Kidney (tissue), 14 donors: ENCODE data around the gene MIPEP. TPM values are rescaled to one million over a fixed set of nuclear protein-coding genes. Genes with fewer than 3 reads are reported as not detected.

ENCODE experiments used
- DNase-seq, 5 donors: peaks; one replicate each; pipeline ENCODE4 v3.0.0-alpha.2; 2013 to 2020
- FAIRE-seq: peaks from 2 replicates; lab custom pipeline; 2012; peaks lifted over from hg19 to GRCh38; lab: Jason Lieb, UNC
- H3K27ac ChIP-seq, 2 donors: one replicate each; pipeline ENCODE4 v1.7.0; 2013; ENCODE audit warnings: low read depth in 2 of 2, low read length in 2 of 2, inconsistent platforms in 1 of 2
- H3K27me3 ChIP-seq: one replicate; pipeline ENCODE4 v1.7.1; 2013; ENCODE audit warnings: low read length, inconsistent platforms; ENCODE audit not compliant: control insufficient read depth, insufficient read depth
- H3K36me3 ChIP-seq, 3 donors: one replicate each; pipeline versions ENCODE4 v1.7.0 to v1.7.1; 2013; ENCODE audit warnings: low read length in 3 of 3, control low read depth in 1 of 3, inconsistent platforms in 1 of 3; ENCODE audit not compliant: insufficient read depth in 3 of 3, control insufficient read depth in 2 of 3
- H3K4me1 ChIP-seq, 3 donors: one replicate each; pipeline versions ENCODE4 v1.7.0 to v1.7.1; 2013; ENCODE audit warnings: low read length in 3 of 3, inconsistent platforms in 1 of 3, low read depth in 1 of 3; ENCODE audit not compliant: control insufficient read depth in 2 of 3, insufficient read depth in 2 of 3
- H3K4me3 ChIP-seq, 3 donors: one replicate each; pipeline versions ENCODE4 v1.7.0 to v1.8.1; 2013; ENCODE audit warnings: low read length in 3 of 3, control low read depth in 1 of 3, inconsistent platforms in 1 of 3
- H3K9ac ChIP-seq, 3 donors: one replicate each; pipeline versions ENCODE4 v1.7.0 to v1.7.1; 2013; ENCODE audit warnings: low read length in 3 of 3, control low read depth in 1 of 3, inconsistent platforms in 1 of 3
- H3K9me3 ChIP-seq, 3 donors: one replicate each; pipeline versions ENCODE4 v1.7.0 to v1.7.1; 2013; ENCODE audit warnings: low read length in 3 of 3, control low read depth in 1 of 3, inconsistent platforms in 1 of 3; ENCODE audit not compliant: control insufficient read depth in 2 of 3, insufficient read depth in 1 of 3
- intact Hi-C: fragments of 100-400 bp; cut with DNase I; formaldehyde crosslinking; loops from one replicate; pipeline ENCODE4 v1.11.1; 2022
- polyA plus RNA-seq: library from polyadenylated mRNA; stranded (reverse); fragments of 350-450 nt; fragmentation: Illumina TruSeq; extraction: RNeasy Lipid Tissue Mini Kit (QIAGEN cat#74804); gene quantifications from one replicate; pipeline ENCODE4 v1.2.3, GENCODE V29; 2014; ENCODE audit warnings: low read depth, low replicate concordance; ENCODE audit not compliant: insufficient read depth
- total RNA-seq: library from RNA; stranded (reverse); fragmentation: NEBNext Ultra II Directional; extraction: Animal tissue kit (Norgen Biotek cat#: 25700); gene quantifications from one replicate; pipeline ENCODE4 v1.2.1, GENCODE V29; 2021
- TF ChIP-seq, protein P1 (sequence below): IDR thresholded peaks from 3 replicates; pipeline ENCODE4 v1.5.1; 2012; ENCODE audit warnings: mild to moderate bottlenecking, moderate library complexity, borderline replicate concordance; ENCODE audit not compliant: insufficient read depth; ENCODE audit errors: extremely low read depth
- donor health status: control.
- donor health status: control.
- donor health status: control.
- donor health status: control.
- donor health status: control.
- donor health status: DM: yes; HTN: yes; CAD: no.
- donor health status: Normal renal cell carcinoma (clear cell type).

Gene MIPEP
- total and polyA plus RNA-seq, 2 donors from 2014 or later, result 29.1 to 46.8 TPM

DNA sequence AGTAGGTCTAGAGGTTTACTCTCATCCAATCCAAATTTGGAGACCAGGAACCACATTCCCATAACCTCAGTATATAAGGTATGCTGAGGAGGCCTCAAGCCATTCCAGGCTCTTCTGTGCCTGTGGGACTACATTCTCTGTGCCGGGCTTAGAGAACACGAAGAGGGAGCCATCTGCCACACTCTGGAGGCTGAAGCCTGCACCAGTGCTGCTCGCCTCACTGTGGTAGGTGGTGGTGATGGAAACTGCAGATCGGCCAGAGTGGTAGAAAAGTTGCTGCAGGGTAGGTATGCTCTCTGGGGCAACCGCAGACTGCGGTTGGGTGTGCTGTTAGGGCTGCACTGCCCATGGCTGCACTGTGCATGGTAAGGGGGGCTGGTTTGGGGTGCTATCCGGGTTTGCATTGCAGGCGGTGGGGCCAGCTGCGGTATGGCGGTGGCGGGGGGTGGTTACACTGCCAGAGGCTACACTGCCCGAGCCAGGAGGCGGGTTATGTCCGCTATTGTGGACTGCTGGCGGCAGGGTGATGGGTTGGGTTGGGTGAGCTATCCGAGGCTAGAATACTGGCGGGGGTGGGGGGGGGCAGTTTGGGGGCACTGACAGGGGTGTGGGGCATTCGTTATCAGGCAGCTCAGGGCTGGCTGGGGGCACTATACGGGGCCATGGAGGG lies 174.0 kb downstream of the MIPEP start:
- intact Hi-C loops, result no loop called here
- no peak for DNase-seq

DNA sequence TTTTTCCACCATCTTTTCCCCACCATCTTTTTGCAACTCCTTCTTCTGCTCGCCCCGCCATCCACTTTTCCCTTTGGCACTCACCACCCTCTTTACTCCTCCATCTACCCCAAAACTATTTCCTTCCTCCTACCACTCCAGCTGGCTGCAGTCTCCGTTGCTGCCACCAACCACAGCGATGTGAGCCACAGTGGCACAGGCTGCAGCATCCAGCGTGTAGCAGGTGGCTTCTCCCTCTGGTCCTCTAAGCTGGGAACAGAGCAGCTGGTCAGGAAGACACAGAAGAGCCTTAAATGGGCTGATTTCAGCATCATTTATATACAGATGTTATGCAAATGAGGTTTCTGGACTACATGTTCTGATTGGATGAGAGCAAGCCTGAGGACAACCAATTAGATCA lies 174.5 kb downstream of the MIPEP start:
- Histone ChIP-seq H3K36me3 (no peaks in the 10 kb centered on the region), H3K27me3 (no peaks in the 10 kb centered on the region), H3K9me3 (peaks cover 0 to 2% (median 0%) of the 10 kb centered on the region in 3 donors), H3K4me1 (no peaks in the 10 kb centered on the region), H3K9ac (no peak overlapping the region), H3K4me3 (no peak overlapping the region), H3K27ac (no peak overlapping the region)
- no peak for FAIRE-seq
- DNase-seq, result no peak
- intact Hi-C loops, result no loop called here
- TF ChIP-seq, protein P1, sequence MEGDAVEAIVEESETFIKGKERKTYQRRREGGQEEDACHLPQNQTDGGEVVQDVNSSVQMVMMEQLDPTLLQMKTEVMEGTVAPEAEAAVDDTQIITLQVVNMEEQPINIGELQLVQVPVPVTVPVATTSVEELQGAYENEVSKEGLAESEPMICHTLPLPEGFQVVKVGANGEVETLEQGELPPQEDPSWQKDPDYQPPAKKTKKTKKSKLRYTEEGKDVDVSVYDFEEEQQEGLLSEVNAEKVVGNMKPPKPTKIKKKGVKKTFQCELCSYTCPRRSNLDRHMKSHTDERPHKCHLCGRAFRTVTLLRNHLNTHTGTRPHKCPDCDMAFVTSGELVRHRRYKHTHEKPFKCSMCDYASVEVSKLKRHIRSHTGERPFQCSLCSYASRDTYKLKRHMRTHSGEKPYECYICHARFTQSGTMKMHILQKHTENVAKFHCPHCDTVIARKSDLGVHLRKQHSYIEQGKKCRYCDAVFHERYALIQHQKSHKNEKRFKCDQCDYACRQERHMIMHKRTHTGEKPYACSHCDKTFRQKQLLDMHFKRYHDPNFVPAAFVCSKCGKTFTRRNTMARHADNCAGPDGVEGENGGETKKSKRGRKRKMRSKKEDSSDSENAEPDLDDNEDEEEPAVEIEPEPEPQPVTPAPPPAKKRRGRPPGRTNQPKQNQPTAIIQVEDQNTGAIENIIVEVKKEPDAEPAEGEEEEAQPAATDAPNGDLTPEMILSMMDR, result no peak

More for the DNA sequence above, 174.0 kb downstream of the MIPEP start:
- Histone ChIP-seq H3K9ac (no peak overlapping the region), H3K36me3 (no peaks in the 10 kb centered on the region), H3K9me3 (peaks cover 0 to 2% (median 0%) of the 10 kb centered on the region in 3 donors), H3K4me1 (no peaks in the 10 kb centered on the region), H3K27me3 (no peaks in the 10 kb centered on the region), H3K4me3 (no peak overlapping the region), H3K27ac (no peak overlapping the region)
- no peak for FAIRE-seq
- TF ChIP-seq, protein P1, result no peak

DNA sequence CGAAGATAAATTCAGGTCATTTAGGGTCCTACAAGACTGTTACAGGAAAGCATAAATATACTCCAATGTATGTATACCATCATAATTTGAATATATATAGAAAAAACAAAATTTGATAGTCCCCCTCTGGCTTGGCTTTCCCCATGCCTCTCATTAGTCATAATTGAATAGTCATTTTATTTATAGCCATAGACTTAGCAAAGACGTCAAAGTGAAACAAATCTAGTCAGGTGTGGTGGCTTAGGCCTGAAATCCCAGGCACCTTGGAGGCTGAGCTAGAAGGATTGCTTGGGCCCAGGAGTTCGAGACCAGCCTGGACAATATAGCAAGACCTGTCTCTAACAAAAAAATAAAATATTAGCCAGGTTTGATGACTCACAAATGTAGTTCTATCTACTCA lies 177.8 kb downstream of the MIPEP start:
- FAIRE-seq (no peak), DNase-seq (no peak)
- intact Hi-C loops, result no loop called here
- Histone ChIP-seq H3K4me3 (no peak overlapping the region), H3K27me3 (no peaks in the 10 kb centered on the region), H3K27ac (no peak overlapping the region), H3K36me3 (no peaks in the 10 kb centered on the region), H3K4me1 (no peaks in the 10 kb centered on the region), H3K9ac (no peak overlapping the region), H3K9me3 (peaks cover 0 to 2% (median 0%) of the 10 kb centered on the region in 3 donors)
- TF ChIP-seq, protein P1, result no peak
